C1 segment of cervical spinal cord (tissue), 14 donors: ENCODE data around the gene SGPL1.
A peak's percentile ranks its signal among the peaks of the same experiment; 100 is the strongest.

ENCODE experiments used
- DNase-seq, 14 donors: peaks; one replicate each; lab custom pipeline; 2025; lab: John Stamatoyannopoulos, UW

Gene SGPL1

GRCh38 chr10:70884741-70885140 is 69.0 kb downstream of the SGPL1 start:
- no peak for DNase-seq

- no peak for DNase-seq
Measured at GRCh38 chr10:70885481-70885880, 69.7 kb downstream of the SGPL1 start.

GRCh38 chr10:70885931-70886903 is 70.5 kb downstream of the SGPL1 start:
- DNase-seq: no peak

DNA sequence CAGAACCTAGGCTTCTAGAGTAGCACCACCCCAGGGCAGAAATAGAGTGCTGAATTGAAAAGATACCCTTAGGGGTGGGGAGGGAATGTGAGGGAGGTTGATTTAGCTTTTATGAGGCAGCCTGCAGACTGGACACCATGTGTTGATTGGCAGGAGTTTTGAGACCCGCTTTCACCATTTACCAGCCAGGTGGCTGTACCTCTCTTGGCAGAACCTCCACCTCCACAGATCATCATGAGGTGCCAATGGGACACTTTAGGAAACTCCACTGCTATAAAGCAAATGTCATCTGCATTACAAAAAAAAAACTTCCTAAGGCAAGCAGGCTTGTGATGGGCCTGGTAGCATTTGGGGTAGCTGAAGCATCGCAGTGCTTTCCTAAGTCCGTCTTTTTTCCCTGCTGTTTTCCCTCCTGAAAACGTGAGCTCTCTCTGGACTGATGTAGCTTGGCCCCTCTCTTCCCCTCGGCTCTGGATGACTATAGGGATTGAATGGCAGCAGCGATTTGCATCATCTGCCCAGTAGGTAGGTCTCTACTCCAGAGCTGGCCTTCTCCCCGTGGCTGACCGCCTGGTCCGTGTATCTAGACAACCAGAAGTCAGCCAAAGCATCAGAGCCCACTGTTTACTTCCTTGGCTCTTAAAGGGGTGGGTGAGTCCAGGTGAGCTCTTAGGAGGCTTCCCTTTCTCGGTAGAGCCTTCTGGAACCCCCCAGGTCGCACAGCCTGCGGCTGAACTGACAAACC is 71.3 kb downstream of the SGPL1 start:
- DNase-seq: peak in 1 of 14 donors; percentile 69

DNA sequence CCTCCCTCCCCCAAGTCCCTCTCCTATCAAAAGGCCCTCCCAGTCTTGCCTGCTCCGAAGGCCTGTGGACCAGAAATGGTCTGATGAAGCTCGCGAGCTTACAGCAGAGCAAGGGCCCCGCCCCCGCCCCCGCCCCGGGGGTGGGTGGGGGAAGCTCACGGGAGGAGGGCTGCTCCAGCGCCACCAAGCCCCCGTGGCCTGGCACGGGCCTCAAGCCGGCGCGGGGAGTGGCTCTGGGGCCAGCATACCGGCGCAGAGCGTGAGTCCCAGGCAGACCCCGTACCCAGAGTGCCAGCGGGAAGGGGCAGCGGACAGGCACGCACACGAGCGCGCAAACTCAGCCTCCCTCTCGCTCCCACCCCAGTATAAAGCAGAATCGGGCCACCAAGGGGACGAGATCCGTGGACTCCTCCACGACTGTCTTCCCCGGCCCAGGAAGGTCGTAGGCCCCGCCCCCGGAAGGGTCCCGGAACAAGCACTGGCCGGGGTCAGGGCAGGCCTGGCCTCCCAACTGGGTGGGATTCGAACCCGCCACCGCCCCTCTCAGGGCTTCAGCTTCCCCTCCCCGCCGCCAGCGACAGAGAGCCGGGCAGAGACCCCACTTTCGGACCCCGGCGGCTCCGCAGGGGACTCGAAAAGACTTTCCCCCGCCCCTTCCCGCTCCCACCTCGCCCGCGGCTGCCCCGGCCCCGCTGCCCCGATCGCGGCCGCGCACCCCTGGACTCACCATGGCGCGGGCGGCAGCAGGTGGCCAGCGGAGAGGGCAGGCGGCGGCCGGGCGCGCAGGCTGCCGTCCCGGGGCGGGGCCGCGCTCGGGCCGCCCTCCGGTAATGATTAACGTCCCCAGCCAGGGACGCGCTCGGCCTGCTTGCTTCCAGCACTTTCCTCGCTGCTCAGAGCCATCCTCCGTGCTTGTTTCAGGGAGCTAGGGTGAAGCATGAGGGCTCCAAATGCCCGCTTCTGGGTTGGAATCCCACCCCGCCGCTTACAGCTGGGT is 72.4 kb downstream of the SGPL1 start, which contains the start of gene PCBD1:
PCBD1 (minus strand) TSS at position 762 of the 997 bp plus-strand sequence; CDS start at position 730, 32 bp downstream.
- DNase-seq: peak in 12 of 14 donors; percentile 38 to 85 (median 68)

DNA sequence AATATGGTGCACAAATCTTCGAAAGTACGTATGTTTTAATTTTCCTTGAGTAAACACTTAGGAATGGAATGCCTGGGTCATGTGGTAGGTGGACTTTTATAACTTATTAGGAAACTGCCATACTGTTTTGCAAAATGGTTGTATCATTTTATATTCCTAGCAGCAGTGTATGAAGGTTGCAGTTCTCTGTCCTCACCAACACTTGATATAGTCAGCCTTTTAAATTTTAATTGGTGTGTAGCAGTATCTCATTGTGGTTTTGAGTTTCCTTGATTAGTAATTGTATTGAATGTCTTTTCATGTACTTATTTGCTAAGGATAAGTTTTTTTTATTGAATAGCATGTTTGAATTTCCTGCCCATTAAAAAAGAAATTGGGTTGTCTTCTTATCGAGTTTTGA is 73.5 kb downstream of the SGPL1 start:
- no peak for DNase-seq

DNA sequence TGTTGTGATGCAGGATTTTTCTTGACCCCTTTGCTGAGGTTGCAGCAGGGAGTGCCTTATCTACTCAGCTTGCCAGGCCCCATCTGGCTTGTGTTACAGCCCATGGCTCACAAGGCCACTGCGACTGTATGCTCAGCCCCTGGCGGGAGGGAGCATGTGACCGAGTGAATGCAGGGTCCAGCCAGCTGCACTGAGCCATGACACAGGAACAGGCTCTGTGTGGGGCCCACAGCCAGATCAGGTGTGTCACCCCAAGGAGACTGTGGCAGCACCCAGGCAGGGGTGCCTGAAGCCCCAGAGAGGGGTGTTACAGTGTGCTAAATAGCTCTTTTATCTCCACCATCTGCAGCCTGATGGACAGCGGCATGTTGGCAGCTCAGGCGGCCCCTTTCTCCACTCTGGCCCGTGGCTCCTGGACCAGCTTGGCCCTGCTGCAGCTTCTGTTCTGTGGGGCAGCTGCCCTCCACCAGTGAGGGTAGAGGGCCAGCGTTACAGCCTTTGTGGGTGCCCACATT is 75.2 kb downstream of the SGPL1 start:
- peak in 10 of 14 donors; percentile 20 to 45 (median 34) for DNase-seq

DNA sequence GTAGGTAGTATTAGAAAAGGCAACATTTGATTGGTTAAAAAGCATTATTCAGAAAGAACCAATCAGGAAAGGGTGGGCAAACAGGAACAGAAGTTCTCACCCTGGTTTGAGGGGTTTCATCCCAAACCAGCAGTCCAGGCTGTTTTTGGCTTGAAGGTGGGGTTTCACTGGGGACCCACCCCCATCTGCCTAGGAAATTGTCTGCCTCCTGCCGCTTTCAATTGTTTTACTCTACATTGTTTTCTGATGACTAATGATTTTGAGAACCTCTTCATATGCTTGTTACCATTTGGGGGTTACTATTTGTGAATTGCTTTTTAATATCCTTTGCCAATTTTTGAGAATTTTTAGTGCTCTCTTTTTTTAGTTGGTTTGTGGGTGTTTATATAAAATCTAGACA is 75.9 kb downstream of the SGPL1 start:
- no peak for DNase-seq

DNA sequence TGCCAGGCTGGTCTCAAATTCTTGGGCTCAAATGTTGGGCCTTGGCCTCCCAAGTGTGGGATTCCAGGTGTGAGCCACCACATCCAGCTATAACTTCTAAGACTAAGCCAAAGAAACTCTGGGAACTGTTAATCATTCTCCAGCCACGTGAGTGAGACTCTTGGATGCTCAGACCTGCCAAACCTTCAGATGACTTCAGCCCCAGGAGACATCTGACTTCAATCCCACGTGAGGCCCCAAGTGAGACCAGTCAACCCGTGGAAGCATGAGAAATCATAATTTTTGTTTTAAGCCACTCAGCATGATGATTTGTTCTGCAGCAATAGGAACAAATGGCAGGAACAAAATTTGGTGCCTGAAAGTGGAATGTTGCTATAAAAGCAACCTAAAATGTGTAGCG is 76.9 kb downstream of the SGPL1 start:
- DNase-seq: no peak

- no peak for DNase-seq
Measured at GRCh38 chr10:70893227-70894006, 77.7 kb downstream of the SGPL1 start.

DNA sequence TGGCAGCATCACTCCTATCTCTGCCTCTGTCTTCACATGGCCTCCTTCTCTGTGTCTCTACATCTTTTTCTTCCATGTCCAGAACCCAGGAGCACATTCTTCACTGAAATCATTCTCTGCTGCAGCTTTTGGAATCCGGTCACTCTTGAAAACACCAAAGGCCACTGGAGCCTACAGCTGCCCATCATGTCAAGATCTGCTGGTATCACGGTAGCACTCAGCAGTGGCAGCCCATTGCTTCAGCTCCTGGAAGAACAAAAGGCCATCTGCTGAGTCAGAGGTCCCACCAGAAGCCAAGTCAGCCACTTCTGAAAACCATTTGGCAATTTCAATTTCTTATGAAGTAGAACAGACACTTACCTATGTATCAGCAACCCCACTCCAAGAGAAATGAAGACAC is 78.7 kb downstream of the SGPL1 start:
- DNase-seq: no peak

DNA sequence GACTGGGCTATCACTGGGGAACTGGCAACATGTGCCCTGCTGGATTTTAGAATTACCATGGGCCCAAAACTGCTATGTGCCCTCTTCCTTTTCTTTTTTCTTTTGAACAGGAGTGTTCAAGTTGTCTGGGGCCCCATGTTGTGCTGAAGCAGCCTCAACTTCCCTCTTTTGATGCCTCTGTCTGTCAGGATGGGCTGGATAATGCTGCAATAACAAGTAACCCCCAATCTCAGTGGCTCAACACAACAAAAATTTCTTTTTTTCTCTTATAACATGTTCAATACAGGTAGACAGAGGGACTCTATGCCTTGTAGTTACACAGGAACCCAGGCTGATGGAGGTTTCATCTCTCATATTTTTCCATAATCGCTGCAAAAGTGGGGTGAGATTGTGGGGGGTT is 80.8 kb downstream of the SGPL1 start:
- no peak for DNase-seq

- no peak for DNase-seq
Measured at GRCh38 chr10:70898687-70899086, 82.9 kb downstream of the SGPL1 start.

DNA sequence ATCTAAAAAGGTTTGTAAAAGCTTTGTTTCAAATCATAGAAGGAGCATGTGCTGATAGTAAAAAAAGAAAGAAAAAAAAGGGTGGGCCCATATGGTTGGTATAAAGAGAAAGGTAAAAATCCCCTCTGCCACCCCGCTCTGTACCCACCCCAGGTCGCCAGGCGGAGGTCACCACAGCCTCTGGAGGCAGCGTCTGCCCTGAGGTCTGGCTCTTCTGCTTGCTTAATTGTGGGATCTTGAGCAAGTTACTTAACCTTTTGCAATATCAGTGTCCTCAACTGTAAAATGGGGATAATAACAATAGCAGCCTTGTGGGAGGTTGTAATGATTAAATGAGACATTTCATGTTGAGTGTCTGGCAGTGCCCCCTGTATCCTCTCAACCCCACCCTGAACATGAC is 83.3 kb downstream of the SGPL1 start:
- no peak for DNase-seq

DNA sequence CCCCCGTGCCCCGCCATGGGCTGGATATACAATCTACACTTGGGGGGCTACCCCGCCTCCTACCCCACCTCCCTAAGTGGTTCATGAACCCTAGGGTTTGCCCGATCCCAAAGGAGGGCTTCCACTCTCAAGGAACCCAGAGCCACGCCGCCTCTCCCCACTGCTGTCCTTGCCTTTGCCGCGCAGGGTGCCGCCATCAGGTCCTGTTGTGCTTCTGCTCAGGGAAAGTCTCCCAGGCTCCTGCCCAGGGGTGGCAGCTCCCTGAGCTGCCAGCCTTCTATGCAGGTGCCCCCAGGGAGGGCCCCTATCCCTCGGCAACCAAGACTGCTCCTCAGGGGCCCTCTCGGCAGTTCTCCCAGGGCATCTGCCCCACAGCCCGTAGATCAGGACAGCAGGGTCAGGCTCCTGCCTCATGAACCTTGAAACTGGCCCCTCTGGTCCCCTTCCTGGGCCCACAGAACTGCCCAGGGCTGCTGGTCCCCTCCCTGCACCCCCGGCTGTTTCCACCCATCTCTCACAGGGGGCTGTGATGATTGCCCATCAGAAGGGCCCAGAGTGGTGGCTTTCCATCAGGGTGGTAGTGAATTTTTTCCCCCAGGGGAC is 85.6 kb downstream of the SGPL1 start:
- DNase-seq: no peak

GRCh38 chr10:70902661-70903261 is 87.0 kb downstream of the SGPL1 start:
- DNase-seq: no peak

DNA sequence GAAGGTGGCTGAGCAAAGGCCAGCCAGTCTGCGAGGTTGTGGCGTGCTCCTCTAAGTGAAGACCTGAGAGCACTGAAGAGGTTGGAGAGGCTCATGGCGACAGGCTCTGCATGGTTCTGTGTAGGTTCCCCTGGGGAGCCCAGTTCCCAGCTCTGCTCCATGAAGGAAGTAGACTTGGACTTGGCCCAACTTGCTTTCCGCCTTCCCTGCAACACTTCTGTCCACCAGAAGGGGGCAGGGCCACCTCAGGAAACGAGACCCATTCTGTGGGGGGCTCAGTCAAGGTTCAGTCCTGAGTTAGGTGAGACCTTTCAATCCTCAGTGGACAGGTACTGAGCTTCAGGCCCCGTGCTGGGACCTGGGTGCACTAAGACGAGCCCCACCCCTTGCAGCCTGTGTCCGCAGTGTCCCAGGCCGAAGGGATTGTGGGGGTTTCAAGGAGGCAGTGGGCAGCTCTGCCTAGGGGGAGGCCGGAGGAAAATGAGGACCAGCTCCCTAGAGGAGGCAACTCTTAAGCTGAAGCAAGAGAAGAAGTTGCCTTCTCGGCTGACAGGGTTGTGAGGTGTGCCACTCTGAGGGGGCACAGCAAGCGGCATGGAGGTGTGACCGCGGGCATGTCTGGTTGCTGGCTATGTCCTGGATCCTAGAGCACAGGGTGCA is 87.6 kb downstream of the SGPL1 start:
- peak in 8 of 14 donors; percentile 12 to 53 (median 28) for DNase-seq

GRCh38 chr10:70905071-70906021 is 89.6 kb downstream of the SGPL1 start:
- no peak for DNase-seq
